Measurements from ENCODE around the gene PPP1R8. TPM values are rescaled to one million over a fixed set of nuclear protein-coding genes. Genes with fewer than 3 reads are reported as not detected.

Gene PPP1R8
- total and polyA plus RNA-seq, 2 experiments from 2014 or later, result 13.4 to 50.5 TPM

DNA sequence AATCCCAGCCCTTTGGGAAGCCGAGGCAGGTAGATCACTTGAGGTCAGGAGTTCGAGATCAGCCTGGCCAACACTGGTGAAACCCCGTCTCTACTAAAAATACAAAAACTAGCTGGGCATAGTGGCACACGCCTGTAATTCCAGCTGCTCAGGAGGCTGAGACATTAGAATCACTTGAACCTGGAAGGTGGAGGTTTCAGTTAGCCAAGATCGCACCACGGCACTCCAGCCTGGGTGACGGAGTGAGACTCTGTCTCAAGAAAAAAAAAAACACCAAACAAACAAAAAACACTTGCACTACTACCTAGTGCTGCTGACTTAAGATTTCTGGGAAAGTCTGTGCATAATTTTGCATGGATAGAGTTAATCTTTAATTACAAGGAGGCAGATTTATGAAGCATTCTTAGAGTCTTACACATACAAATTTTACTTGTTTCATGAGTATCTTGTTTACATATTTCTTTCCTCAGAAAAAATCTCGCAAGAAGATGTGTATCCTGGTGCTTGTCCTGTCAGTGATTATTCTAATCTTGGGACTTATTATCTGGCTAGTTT lies 8.7 kb upstream of the PPP1R8 start (continued):
- TF ChIP-seq, protein P1, sequence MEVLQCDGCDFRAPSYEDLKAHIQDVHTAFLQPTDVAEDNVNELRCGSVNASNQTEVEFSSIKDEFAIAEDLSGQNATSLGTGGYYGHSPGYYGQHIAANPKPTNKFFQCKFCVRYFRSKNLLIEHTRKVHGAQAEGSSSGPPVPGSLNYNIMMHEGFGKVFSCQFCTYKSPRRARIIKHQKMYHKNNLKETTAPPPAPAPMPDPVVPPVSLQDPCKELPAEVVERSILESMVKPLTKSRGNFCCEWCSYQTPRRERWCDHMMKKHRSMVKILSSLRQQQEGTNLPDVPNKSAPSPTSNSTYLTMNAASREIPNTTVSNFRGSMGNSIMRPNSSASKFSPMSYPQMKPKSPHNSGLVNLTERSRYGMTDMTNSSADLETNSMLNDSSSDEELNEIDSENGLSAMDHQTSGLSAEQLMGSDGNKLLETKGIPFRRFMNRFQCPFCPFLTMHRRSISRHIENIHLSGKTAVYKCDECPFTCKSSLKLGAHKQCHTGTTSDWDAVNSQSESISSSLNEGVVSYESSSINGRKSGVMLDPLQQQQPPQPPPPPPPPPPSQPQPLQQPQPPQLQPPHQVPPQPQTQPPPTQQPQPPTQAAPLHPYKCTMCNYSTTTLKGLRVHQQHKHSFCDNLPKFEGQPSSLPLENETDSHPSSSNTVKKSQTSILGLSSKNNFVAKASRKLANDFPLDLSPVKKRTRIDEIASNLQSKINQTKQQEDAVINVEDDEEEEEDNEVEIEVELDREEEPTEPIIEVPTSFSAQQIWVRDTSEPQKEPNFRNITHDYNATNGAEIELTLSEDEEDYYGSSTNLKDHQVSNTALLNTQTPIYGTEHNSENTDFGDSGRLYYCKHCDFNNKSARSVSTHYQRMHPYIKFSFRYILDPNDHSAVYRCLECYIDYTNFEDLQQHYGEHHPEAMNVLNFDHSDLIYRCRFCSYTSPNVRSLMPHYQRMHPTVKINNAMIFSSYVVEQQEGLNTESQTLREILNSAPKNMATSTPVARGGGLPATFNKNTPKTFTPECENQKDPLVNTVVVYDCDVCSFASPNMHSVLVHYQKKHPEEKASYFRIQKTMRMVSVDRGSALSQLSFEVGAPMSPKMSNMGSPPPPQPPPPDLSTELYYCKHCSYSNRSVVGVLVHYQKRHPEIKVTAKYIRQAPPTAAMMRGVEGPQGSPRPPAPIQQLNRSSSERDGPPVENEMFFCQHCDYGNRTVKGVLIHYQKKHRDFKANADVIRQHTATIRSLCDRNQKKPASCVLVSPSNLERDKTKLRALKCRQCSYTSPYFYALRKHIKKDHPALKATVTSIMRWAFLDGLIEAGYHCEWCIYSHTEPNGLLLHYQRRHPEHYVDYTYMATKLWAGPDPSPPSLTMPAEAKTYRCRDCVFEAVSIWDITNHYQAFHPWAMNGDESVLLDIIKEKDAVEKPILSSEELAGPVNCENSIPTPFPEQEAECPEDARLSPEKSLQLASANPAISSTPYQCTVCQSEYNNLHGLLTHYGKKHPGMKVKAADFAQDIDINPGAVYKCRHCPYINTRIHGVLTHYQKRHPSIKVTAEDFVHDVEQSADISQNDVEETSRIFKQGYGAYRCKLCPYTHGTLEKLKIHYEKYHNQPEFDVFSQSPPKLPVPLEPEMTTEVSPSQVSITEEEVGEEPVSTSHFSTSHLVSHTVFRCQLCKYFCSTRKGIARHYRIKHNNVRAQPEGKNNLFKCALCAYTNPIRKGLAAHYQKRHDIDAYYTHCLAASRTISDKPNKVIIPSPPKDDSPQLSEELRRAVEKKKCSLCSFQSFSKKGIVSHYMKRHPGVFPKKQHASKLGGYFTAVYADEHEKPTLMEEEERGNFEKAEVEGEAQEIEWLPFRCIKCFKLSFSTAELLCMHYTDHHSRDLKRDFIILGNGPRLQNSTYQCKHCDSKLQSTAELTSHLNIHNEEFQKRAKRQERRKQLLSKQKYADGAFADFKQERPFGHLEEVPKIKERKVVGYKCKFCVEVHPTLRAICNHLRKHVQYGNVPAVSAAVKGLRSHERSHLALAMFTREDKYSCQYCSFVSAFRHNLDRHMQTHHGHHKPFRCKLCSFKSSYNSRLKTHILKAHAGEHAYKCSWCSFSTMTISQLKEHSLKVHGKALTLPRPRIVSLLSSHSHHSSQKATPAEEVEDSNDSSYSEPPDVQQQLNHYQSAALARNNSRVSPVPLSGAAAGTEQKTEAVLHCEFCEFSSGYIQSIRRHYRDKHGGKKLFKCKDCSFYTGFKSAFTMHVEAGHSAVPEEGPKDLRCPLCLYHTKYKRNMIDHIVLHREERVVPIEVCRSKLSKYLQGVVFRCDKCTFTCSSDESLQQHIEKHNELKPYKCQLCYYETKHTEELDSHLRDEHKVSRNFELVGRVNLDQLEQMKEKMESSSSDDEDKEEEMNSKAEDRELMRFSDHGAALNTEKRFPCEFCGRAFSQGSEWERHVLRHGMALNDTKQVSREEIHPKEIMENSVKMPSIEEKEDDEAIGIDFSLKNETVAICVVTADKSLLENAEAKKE (CRISPR knock-in tag; IDR thresholded peaks at IDR 0.05), result no peak

DNA sequence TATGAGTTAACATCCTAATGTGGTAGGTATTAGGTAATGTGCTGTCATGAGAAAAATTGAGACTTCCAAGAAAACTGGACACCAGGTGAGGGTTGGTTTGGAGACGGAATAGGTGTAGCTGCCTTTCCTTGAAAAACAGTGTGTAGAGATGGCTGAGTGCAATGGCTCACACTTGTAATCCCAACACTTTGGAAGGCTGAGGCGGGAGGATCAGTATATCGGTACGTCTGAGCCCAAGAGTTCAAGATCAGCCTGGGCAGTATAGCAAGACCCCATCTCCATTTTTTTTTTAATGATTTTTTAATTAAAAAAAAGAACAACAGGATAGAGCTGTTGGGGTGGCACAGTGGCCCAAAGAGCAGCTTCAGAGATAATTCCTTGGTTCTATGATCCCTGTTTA lies 6.8 kb upstream of the PPP1R8 start:
- Mint-ChIP-seq H3K27me3 (ENCODE audit: insufficient read depth, low read depth, poor library complexity) (no peaks in the 10 kb centered on the region), H3K27ac (no peak overlapping the region), H3K9me3 (no peaks in the 10 kb centered on the region), H3K4me3 (no peak overlapping the region), H3K4me1 (no peaks in the 10 kb centered on the region), H3K36me3 (ENCODE audit: low read depth) (no peaks in the 10 kb centered on the region)
- H3K27ac ChIP-seq (ENCODE audit: low read depth), result no peak overlapping the region
- H2AFZ ChIP-seq, result no peak overlapping the region
- ATAC-seq, result no peak
- no peaks in the 10 kb centered on the region for H3F3A ChIP-seq (replicated peaks; ENCODE audit: low read depth)
- H3K4me1 ChIP-seq (ENCODE audit: insufficient read depth), result no peaks in the 10 kb centered on the region
- H3K79me2 ChIP-seq (replicated peaks; ENCODE audit: insufficient read depth), result no peaks in the 10 kb centered on the region
- H4K20me1 ChIP-seq (replicated peaks; ENCODE audit: insufficient read depth), result no peaks in the 10 kb centered on the region
- no peak overlapping the region for H3K4me2 ChIP-seq
- H3K4me3 ChIP-seq, result no peak overlapping the region
- H3K9me2 ChIP-seq (ENCODE audit: insufficient read depth), result no peaks in the 10 kb centered on the region
- DNase-seq (ENCODE audit: low spot score), result no peak
- no peaks in the 10 kb centered on the region for H3K27me3 ChIP-seq (ENCODE audit: insufficient read depth)
- H3K36me3 ChIP-seq (ENCODE audit: insufficient read depth), result 0 out of 2 replicates have a peak, but pooled peaks cover 7% of the 10 kb centered on the region
- TF ChIP-seq, protein P2, sequence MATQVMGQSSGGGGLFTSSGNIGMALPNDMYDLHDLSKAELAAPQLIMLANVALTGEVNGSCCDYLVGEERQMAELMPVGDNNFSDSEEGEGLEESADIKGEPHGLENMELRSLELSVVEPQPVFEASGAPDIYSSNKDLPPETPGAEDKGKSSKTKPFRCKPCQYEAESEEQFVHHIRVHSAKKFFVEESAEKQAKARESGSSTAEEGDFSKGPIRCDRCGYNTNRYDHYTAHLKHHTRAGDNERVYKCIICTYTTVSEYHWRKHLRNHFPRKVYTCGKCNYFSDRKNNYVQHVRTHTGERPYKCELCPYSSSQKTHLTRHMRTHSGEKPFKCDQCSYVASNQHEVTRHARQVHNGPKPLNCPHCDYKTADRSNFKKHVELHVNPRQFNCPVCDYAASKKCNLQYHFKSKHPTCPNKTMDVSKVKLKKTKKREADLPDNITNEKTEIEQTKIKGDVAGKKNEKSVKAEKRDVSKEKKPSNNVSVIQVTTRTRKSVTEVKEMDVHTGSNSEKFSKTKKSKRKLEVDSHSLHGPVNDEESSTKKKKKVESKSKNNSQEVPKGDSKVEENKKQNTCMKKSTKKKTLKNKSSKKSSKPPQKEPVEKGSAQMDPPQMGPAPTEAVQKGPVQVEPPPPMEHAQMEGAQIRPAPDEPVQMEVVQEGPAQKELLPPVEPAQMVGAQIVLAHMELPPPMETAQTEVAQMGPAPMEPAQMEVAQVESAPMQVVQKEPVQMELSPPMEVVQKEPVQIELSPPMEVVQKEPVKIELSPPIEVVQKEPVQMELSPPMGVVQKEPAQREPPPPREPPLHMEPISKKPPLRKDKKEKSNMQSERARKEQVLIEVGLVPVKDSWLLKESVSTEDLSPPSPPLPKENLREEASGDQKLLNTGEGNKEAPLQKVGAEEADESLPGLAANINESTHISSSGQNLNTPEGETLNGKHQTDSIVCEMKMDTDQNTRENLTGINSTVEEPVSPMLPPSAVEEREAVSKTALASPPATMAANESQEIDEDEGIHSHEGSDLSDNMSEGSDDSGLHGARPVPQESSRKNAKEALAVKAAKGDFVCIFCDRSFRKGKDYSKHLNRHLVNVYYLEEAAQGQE (IDR thresholded peaks at IDR 0.05; ENCODE audit: unreplicated experiment), result no peak
- TF ChIP-seq POLR2AphosphoS5 (IDR thresholded peaks at IDR 0.05; ENCODE audit: low read depth) (no peak), EZH2phosphoT487 (IDR thresholded peaks at IDR 0.05; ENCODE audit: unreplicated experiment) (no peak), JUNB (IDR thresholded peaks at IDR 0.05; ENCODE audit: unreplicated experiment) (no peak), ZNF331 (CRISPR knock-in tag; IDR thresholded peaks at IDR 0.05; ENCODE audit: low read depth) (no peak), ZNF114 (CRISPR knock-in tag; IDR thresholded peaks at IDR 0.05) (no peak), STAT1 (IDR thresholded peaks at IDR 0.05; ENCODE audit: unreplicated experiment) (no peak)
- TF ChIP-seq, protein P3, sequence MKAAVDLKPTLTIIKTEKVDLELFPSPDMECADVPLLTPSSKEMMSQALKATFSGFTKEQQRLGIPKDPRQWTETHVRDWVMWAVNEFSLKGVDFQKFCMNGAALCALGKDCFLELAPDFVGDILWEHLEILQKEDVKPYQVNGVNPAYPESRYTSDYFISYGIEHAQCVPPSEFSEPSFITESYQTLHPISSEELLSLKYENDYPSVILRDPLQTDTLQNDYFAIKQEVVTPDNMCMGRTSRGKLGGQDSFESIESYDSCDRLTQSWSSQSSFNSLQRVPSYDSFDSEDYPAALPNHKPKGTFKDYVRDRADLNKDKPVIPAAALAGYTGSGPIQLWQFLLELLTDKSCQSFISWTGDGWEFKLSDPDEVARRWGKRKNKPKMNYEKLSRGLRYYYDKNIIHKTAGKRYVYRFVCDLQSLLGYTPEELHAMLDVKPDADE (IDR thresholded peaks at IDR 0.05), result no peak
